ENCODE measurements around the gene EEF2K.

EEF2K gene

GRCh38 chr16:22336581-22336980, 130.5 kb downstream of the EEF2K start:
- DNase-seq (ENCODE audit: low read depth): no peak

DNA sequence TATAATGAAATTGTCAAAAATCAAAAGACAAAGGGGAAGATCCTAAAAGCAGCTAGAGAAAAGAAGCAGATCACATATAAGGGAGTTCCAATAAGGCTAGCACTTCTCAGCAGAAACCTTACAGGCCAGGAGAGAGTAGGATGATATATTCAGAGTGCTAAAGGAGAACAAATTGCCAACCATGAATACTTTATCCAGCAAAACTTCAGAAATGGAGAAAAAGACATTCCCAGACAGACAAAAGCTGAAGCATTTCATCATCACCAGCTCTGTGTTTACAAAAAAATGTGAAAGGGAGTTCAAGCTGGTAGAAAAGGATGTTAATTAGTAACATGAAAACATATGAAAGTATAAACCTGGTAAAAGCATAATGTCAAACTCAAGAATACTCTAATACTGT, 131.0 kb downstream of the EEF2K start:
- no peak for DNase-seq (ENCODE audit: low read depth)

DNA sequence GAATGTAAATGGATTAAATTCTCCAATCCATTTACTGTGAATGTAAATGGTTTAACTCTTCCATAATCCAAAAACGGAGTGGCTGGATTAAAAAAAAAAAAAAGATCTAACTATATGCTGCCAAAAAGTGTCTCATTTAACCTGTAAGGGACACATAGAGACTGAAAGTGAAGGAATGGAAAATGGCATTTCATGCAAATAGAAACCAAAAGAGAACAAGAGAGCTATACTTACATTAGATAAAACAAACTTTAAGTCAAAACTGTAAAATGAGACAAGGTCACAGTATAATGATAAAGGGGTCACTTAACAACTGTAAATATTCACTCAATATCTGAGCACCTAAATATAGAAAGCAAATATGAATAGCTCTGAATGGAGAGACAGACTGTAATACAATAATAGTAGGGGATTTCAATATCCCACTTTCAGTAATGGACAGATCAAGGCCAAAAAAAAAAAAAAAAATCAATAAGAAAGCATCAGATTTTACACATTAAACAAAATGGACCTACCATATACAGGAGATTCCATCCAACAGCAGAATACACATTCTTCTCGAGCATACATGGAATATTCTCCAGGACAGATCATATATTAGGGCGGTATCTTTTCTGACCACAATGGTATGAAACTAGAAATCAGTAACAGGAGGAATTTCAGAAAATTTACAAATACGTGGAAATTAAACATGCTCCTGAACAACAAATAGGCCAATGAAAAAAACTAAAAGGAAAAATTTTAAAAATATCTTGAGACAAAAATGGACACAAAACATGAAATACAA, 132.0 kb downstream of the EEF2K start:
- no peak for DNase-seq (ENCODE audit: low read depth)
